GM12878 (cell line): ENCODE results near the gene CLTRN. TPM values are rescaled to one million over a fixed set of nuclear protein-coding genes. Genes with fewer than 3 reads are reported as not detected.

ENCODE experiments used
- ASH2L ChIP-seq: fragments of 300-600, 200-600 bp; sonication (generic); IDR thresholded peaks from 2 replicates; pipeline ENCODE4 v1.6.1; 2017; ENCODE audit warnings: low read depth, mild to moderate bottlenecking, borderline replicate concordance
- ATF3 ChIP-seq: IDR thresholded peaks from 2 replicates; pipeline ENCODE4 v1.6.1; 2011; ENCODE audit warnings: low read depth, mild to moderate bottlenecking, low read length, moderate library complexity, borderline replicate concordance; ENCODE audit errors: extremely low read depth
- CHD2 ChIP-seq: IDR thresholded peaks from 2 replicates; pipeline ENCODE4 v1.6.1; 2011; ENCODE audit warnings: low read depth, low read length, improper control_type of control experiment, borderline replicate concordance
- ELK1 ChIP-seq: IDR thresholded peaks from 2 replicates; pipeline ENCODE4 v1.6.1; 2012; ENCODE audit warnings: low read depth, low read length, improper control_type of control experiment
- ETV6 ChIP-seq, 2 experiments: fragments of 450-650 bp in 1 of 2; IDR thresholded peaks in 1 of 2; conservative IDR thresholded peaks in 1 of 2; 2 replicates each; pipeline ENCODE4 v1.6.1; 2014; ENCODE audit warnings: antibody characterized with exemption in 1 of 2, borderline replicate concordance in 1 of 2, low read depth in 1 of 2, mild to moderate bottlenecking in 1 of 2, moderate library complexity in 1 of 2
- HSF1 ChIP-seq: fragments of 150-350 bp; IDR thresholded peaks from 2 replicates; pipeline ENCODE4 v1.6.1; 2014; ENCODE audit warnings: mild to moderate bottlenecking, low read depth, low read length
- JUNB ChIP-seq: IDR thresholded peaks from 2 replicates; pipeline ENCODE4 v1.6.1; 2016; ENCODE audit warnings: antibody characterized with exemption, mild to moderate bottlenecking
- MAX ChIP-seq: IDR thresholded peaks from 2 replicates; pipeline ENCODE4 v1.6.1; 2012; ENCODE audit warnings: low read depth, low read length, improper control_type of control experiment
- MTA2 ChIP-seq: fragments of 450-650 bp; IDR thresholded peaks from 2 replicates; pipeline ENCODE4 v1.6.1; 2016; ENCODE audit warnings: low read depth, mild to moderate bottlenecking, moderate library complexity
- NBN ChIP-seq: fragments of 450-650 bp; IDR thresholded peaks from 2 replicates; pipeline ENCODE4 v1.6.1; 2016
- NFYA ChIP-seq: IDR thresholded peaks from 2 replicates; pipeline ENCODE4 v1.6.1; 2011; ENCODE audit warnings: low read depth, mild to moderate bottlenecking, low read length, improper control_type of control experiment, borderline replicate concordance
- NR2F1 ChIP-seq: fragments of 450-650 bp; conservative IDR thresholded peaks from 2 replicates; pipeline ENCODE4 v1.6.1; 2017; ENCODE audit warnings: mild to moderate bottlenecking
- PML ChIP-seq: IDR thresholded peaks from 2 replicates; pipeline ENCODE4 v1.6.1; 2012; ENCODE audit warnings: low read length, inconsistent platforms
- POLR2A ChIP-seq: IDR thresholded peaks from 2 replicates; pipeline ENCODE4 v1.6.1; 2011; ENCODE audit warnings: low read depth, mild to moderate bottlenecking, low read length
- SMAD5 ChIP-seq: IDR thresholded peaks from 2 replicates; pipeline ENCODE4 v1.6.1; 2016; ENCODE audit warnings: antibody characterized with exemption, low read depth
- SRF ChIP-seq, 2 experiments: IDR thresholded peaks; 2 replicates each; pipeline ENCODE4 v1.6.1; 2011; ENCODE audit warnings: low read depth in 2 of 2, low read length in 2 of 2, mild to moderate bottlenecking in 1 of 2, moderate library complexity in 1 of 2
- polyA plus RNA-seq, 11 experiments: library from polyadenylated mRNA; depleted of rRNA in 4 of 11; unstranded in 6 of 11; stranded (reverse) in 5 of 11; fragments of >200 nt; fragmentation: Nextera tagmentation in 4 of 11; fragmentation: Illumina TruSeq in 1 of 11; extraction: Ambion mirVana in 4 of 11; extraction: Trizol in 1 of 11; gene quantifications; 1 replicate in 1 of 11; 2 replicates in 10 of 11; pipeline versions ENCODE4 v1.2.1 to v1.2.3, GENCODE V29; 2011 to 2016; ENCODE audit warnings: inconsistent platforms in 2 of 11, missing spikeins in 2 of 11, low read depth in 1 of 11
- total RNA-seq, 4 experiments: library from RNA; depleted of rRNA in 3 of 4; stranded (reverse); fragments of >200 nt in 3 of 4; fragmentation: Illumina TruSeq in 1 of 4; extraction: Trizol in 1 of 4; gene quantifications; 2 replicates each; pipeline versions ENCODE4 v1.2.1 to v1.2.3, GENCODE V29; 2013 to 2021
- TF ChIP-seq, protein P1 (sequence below): IDR thresholded peaks from 2 replicates; pipeline ENCODE4 v1.6.1; 2011; ENCODE audit warnings: low read depth, low read length, improper control_type of control experiment, borderline replicate concordance
- TF ChIP-seq, protein P2 (sequence below), 3 experiments: IDR thresholded peaks in 2 of 3; conservative IDR thresholded peaks in 1 of 3; 2 replicates each; pipeline ENCODE4 v1.5.1; 2011; ENCODE audit warnings: low read depth in 3 of 3, low read length in 3 of 3, mild to moderate bottlenecking in 3 of 3, control low read depth in 2 of 3, moderate library complexity in 2 of 3, inconsistent platforms in 1 of 3, mixed read lengths in 1 of 3; ENCODE audit not compliant: control insufficient read depth in 2 of 3, insufficient read depth in 1 of 3; ENCODE audit errors: extremely low read depth in 1 of 3
- TF ChIP-seq, protein P3 (sequence below): IDR thresholded peaks from 2 replicates; pipeline ENCODE4 v1.6.1; 2011; ENCODE audit warnings: borderline replicate concordance, low read depth, mild to moderate bottlenecking, moderate library complexity, mixed read lengths, low read length; ENCODE audit not compliant: insufficient read depth; ENCODE audit errors: extremely low read length

CLTRN gene
- total and polyA plus RNA-seq, 10 of the 15 experiments (the other 5 are each of a cell fraction or from before 2014, with no cell fraction given) = 0.13 to 0.75 (median 0.27) TPM; not detected in 1

- TF ChIP-seq ATF3 (no peak), SRF (IDR thresholded peaks at IDR 0.05; ENCODE audit: low read depth in 2 of 2, low read length in 2 of 2) (no peak), POLR2A (no peak; the same call in 1 of the 2 replicates), MAX (no peak), PML (peak; percentile 3; the same call in 1 of the 2 replicates), NBN (peak; percentile 94), JUNB (no peak), ETV6 (conservative IDR thresholded peaks at IDR 0.05 in 1 of 2, IDR thresholded peaks at IDR 0.05 in 1 of 2; ENCODE audit: borderline replicate concordance in 1 of 2, low read depth in 1 of 2) (no peak), NFYA (no peak), ASH2L (no peak), CHD2 (no peak; the same call in none of the 2 replicates), ELK1 (no peak), MTA2 (no peak), HSF1 (no peak), SMAD5 (no peak), NR2F1 (no peak)
- TF ChIP-seq, protein P1, sequence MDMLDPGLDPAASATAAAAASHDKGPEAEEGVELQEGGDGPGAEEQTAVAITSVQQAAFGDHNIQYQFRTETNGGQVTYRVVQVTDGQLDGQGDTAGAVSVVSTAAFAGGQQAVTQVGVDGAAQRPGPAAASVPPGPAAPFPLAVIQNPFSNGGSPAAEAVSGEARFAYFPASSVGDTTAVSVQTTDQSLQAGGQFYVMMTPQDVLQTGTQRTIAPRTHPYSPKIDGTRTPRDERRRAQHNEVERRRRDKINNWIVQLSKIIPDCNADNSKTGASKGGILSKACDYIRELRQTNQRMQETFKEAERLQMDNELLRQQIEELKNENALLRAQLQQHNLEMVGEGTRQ = no peak; the same call in 1 of the 2 replicates
- TF ChIP-seq, protein P2, sequence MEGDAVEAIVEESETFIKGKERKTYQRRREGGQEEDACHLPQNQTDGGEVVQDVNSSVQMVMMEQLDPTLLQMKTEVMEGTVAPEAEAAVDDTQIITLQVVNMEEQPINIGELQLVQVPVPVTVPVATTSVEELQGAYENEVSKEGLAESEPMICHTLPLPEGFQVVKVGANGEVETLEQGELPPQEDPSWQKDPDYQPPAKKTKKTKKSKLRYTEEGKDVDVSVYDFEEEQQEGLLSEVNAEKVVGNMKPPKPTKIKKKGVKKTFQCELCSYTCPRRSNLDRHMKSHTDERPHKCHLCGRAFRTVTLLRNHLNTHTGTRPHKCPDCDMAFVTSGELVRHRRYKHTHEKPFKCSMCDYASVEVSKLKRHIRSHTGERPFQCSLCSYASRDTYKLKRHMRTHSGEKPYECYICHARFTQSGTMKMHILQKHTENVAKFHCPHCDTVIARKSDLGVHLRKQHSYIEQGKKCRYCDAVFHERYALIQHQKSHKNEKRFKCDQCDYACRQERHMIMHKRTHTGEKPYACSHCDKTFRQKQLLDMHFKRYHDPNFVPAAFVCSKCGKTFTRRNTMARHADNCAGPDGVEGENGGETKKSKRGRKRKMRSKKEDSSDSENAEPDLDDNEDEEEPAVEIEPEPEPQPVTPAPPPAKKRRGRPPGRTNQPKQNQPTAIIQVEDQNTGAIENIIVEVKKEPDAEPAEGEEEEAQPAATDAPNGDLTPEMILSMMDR (IDR thresholded peaks at IDR 0.05 in 2 of 3, conservative IDR thresholded peaks at IDR 0.05 in 1 of 3; ENCODE audit: control insufficient read depth in 2 of 3, extremely low read depth in 1 of 3, insufficient read depth in 1 of 3, low read depth in 3 of 3, low read length in 3 of 3) = no peak
- TF ChIP-seq, protein P3, sequence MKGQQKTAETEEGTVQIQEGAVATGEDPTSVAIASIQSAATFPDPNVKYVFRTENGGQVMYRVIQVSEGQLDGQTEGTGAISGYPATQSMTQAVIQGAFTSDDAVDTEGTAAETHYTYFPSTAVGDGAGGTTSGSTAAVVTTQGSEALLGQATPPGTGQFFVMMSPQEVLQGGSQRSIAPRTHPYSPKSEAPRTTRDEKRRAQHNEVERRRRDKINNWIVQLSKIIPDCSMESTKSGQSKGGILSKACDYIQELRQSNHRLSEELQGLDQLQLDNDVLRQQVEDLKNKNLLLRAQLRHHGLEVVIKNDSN = no peak
These were observed 10.9 kb upstream of the CLTRN start (continued) for GRCh38 chrX:15675490-15675921.
